Neuron (in vitro differentiated cells): ENCODE measurements around the gene ZNF697.

Source experiments
- H2AFZ ChIP-seq: one replicate; pipeline ENCODE4 v1.6.1; 2013; ENCODE audit warnings: low read depth, mild to moderate bottlenecking, inconsistent platforms, low read length, moderate library complexity
- H3K27me3 ChIP-seq: one replicate; pipeline ENCODE4 v1.6.1; 2013; ENCODE audit warnings: low read length; ENCODE audit not compliant: insufficient read depth
- H3K36me3 ChIP-seq: one replicate; pipeline ENCODE4 v1.6.1; 2013; ENCODE audit warnings: low read length; ENCODE audit not compliant: insufficient read depth
- H3K4me1 ChIP-seq: one replicate; pipeline ENCODE4 v1.6.1; 2013; ENCODE audit warnings: low read length; ENCODE audit not compliant: insufficient read depth
- H3K4me3 ChIP-seq: 2 replicates; pipeline ENCODE4 v1.5.1; 2013; ENCODE audit warnings: mild to moderate bottlenecking, low read length, moderate library complexity
- H3K9me3 ChIP-seq: one replicate; pipeline ENCODE4 v1.6.1; 2013; ENCODE audit warnings: low read length

The ZNF697 gene

GRCh38 chr1:119655154-119655553, 7.1 kb upstream of the ZNF697 start:
- Histone ChIP-seq H3K4me3 (no peak overlapping the region), H3K27me3 (peaks cover 22% of the 10 kb centered on the region), H3K9me3 (no peaks in the 10 kb centered on the region), H2AFZ (no peak overlapping the region), H3K4me1 (peaks cover 6% of the 10 kb centered on the region), H3K36me3 (no peaks in the 10 kb centered on the region)

DNA sequence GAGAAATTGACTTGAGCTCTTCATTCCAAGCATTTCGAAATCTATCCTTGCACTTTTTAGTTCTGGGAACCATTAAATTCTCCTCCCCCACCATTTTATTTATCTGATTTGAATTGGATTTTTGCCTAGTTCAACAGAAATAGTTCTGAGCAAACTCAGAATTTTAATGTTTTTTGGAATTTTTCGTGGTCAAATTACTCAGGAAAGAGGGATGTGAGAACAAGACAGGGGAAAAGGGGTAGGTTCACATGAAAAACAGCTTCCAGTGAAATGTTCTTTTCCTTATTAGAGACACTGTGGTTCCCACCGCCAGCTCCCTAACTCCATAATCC, 5.7 kb upstream of the ZNF697 start:
- Histone ChIP-seq H3K4me1 (peaks cover 7% of the 10 kb centered on the region), H3K9me3 (no peaks in the 10 kb centered on the region), H3K36me3 (no peaks in the 10 kb centered on the region), H3K4me3 (no peak overlapping the region), H3K27me3 (peaks cover 22% of the 10 kb centered on the region), H2AFZ (no peak overlapping the region)

DNA sequence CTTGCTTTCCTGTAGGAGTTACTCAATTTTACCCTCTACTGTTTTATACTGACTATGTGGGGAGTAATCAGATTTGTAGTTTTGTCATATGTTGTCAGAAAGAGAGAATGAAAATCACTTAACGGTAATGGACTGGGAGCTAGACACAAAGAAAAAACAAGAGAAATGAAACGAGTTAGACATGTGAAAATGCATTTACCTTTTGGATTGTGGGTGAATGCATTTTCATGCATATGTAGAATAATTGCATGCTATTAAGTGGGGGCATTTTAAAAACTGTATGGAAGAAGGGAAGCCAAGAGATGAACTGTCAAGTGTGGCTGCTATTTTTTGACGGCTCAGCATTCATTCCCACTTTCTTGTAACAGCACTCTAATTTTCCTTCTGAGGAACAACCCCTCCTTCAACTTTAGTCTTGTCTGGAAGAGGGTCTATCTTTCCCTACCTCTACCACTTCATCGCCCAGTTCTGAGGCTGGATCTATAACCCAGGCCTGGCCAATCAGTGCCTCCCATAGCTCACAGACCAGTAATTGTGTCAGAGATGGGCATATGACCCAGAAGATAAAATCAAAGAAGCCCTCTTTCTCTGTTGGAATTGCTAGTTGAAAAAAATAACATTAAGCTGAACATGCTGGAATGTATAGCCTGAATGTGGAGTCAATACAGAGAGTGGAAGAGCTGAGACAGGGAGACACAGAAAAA, 5.2 kb upstream of the ZNF697 start:
- no peak overlapping the region for H3K4me3 ChIP-seq
- no peaks in the 10 kb centered on the region for H3K9me3 ChIP-seq
- H3K27me3 ChIP-seq, result peaks cover 22% of the 10 kb centered on the region
- H3K4me1 ChIP-seq, result peaks cover 9% of the 10 kb centered on the region
- no peak overlapping the region for H2AFZ ChIP-seq
- H3K36me3 ChIP-seq, result no peaks in the 10 kb centered on the region

- H3K9me3 ChIP-seq, result no peaks in the 10 kb centered on the region
- H3K36me3 ChIP-seq, result no peaks in the 10 kb centered on the region
- peaks cover 22% of the 10 kb centered on the region for H3K27me3 ChIP-seq
- peaks cover 9% of the 10 kb centered on the region for H3K4me1 ChIP-seq
- H2AFZ ChIP-seq, result no peak overlapping the region
- no peak overlapping the region for H3K4me3 ChIP-seq
Measured at GRCh38 chr1:119652587-119652986, 4.5 kb upstream of the ZNF697 start.

GRCh38 chr1:119651641-119652040, 3.6 kb upstream of the ZNF697 start:
- Histone ChIP-seq H3K36me3 (no peaks in the 10 kb centered on the region), H3K4me1 (peaks cover 11% of the 10 kb centered on the region), H3K4me3 (no peak overlapping the region), H3K27me3 (peaks cover 22% of the 10 kb centered on the region), H3K9me3 (no peaks in the 10 kb centered on the region), H2AFZ (no peak overlapping the region)

- no peaks in the 10 kb centered on the region for H3K36me3 ChIP-seq
- no peaks in the 10 kb centered on the region for H3K9me3 ChIP-seq
- peaks cover 17% of the 10 kb centered on the region for H3K27me3 ChIP-seq
- H3K4me1 ChIP-seq, result peaks cover 16% of the 10 kb centered on the region
- no peak overlapping the region for H3K4me3 ChIP-seq
- H2AFZ ChIP-seq, result no peak overlapping the region
Measured at GRCh38 chr1:119651133-119651532, 3.1 kb upstream of the ZNF697 start.

DNA sequence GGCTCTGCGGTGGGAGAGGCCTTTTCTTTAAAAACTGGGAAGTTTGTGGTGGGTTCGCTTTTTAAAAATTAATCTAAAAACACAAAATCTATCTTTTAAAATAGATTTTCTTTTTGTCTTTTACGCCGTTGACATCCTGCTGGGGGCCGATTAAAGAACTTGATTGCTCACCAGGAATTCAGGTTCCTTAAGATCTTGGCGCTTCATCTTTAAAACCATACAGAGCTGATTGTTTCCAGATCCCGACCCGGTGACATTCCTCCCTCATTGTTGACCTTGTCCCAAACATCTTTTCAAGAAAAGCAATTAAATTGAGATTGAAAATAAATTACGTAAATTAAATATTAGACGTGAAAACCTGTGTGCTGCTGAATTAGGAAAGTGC, 546 bp upstream of the ZNF697 start:
- H3K4me3 ChIP-seq, result peak overlapping the region; percentile 88
- H3K4me1 ChIP-seq, result peaks cover 25% of the 10 kb centered on the region
- H3K27me3 ChIP-seq, result peaks cover 11% of the 10 kb centered on the region
- H3K36me3 ChIP-seq, result no peaks in the 10 kb centered on the region
- no peaks in the 10 kb centered on the region for H3K9me3 ChIP-seq
- peak overlapping the region; percentile 85 for H2AFZ ChIP-seq

DNA sequence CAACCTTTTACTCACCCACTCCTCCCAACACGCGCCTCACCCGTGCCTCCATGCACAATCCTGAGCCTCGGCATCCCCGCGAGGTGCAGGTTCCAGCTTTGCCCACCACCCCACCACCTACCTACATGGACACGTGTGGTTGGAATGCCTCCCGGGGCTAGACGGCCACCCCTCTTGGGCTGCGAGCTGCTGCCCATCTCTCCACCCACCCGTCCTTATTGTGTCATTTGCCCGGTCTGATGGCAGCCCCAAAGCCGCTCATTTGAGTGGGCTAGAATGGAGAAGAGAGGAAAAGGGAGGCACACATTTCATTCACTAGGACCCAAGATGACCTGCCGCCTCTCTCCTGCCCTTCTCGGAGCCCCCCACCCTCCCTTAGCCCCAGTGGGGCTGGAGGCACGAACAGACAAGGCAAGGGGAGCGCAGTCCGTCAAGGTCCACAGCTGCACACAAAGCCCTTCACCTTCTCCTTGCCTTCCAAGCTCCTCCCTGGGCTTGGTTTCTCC, 785 bp downstream of the ZNF697 start:
- Histone ChIP-seq H3K36me3 (no peaks in the 10 kb centered on the region), H3K27me3 (peaks cover 7% of the 10 kb centered on the region), H3K9me3 (no peaks in the 10 kb centered on the region), H3K4me1 (peaks cover 25% of the 10 kb centered on the region), H3K4me3 (peak overlapping the region; percentile 88), H2AFZ (peak overlapping the region; percentile 85)

DNA sequence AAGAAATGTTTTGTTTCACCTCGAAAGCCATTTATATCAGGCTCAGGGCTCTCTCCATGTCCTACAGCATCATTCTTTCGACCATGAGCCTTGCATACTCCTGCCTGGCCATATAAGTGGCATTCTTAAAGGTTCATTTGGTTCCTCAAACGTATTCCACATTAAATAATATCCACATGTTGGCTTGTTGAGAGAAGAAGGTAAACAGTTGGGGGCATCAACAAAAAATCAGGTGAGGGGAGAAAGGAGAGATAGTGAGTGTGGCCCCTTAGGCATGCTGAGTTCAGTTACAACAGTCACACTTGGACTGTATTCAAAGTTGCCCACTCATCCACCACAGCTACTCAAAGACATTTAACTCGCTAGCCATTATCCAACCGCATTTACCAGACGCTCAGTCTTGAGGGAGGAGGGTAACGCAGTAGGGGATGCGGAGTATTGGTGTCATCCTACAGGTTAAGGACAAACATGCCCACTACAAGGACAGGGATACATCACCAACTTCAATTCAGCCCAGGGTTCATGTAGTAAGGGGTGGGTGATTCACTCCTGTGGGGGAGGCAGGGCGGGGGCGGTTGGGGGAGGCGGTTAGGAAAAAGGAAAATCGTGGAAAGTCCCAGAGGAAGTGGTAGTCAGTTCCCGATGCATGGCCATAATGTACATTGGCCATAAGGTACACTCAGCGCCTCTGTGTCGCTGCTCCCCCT, 1.4 kb downstream of the ZNF697 start:
- H3K9me3 ChIP-seq, result no peaks in the 10 kb centered on the region
- no peaks in the 10 kb centered on the region for H3K36me3 ChIP-seq
- peak overlapping the region; percentile 88 for H3K4me3 ChIP-seq
- peaks cover 6% of the 10 kb centered on the region for H3K27me3 ChIP-seq
- peaks cover 25% of the 10 kb centered on the region for H3K4me1 ChIP-seq
- H2AFZ ChIP-seq, result peak overlapping the region; percentile 85

DNA sequence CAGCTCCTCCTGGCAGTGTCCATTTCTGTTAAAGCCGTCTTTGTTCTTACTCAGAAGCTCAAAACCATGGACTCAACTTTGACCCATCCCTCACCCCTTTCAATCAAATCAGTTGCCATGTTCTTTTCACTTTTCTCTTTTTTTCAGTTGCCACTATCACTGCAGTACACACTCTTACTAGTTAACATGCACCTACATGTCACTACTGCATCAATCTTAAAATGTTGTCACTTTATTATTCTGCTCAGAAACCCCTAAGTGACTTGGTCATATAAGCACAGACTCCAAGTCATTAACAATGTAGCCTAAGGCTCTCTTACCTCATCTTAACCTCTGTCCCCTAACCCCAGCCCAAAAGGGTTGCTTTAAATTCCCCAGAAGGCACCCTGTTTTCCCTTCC, 9.0 kb downstream of the ZNF697 start:
- Histone ChIP-seq H3K27me3 (no peaks in the 10 kb centered on the region), H2AFZ (no peak overlapping the region), H3K36me3 (peaks cover 7% of the 10 kb centered on the region), H3K4me3 (no peak overlapping the region), H3K9me3 (no peaks in the 10 kb centered on the region), H3K4me1 (peaks cover 12% of the 10 kb centered on the region)

GRCh38 chr1:119637710-119638109, 10.4 kb downstream of the ZNF697 start:
- H3K4me1 ChIP-seq, result peaks cover 10% of the 10 kb centered on the region

GRCh38 chr1:119636491-119637089, 11.5 kb downstream of the ZNF697 start:
- peaks cover 10% of the 10 kb centered on the region for H3K4me1 ChIP-seq

More at GRCh38 chr1:119637710-119638109, 10.4 kb downstream of the ZNF697 start:
- peaks cover 7% of the 10 kb centered on the region for H3K36me3 ChIP-seq
- no peaks in the 10 kb centered on the region for H3K9me3 ChIP-seq
- no peaks in the 10 kb centered on the region for H3K27me3 ChIP-seq
- no peak overlapping the region for H2AFZ ChIP-seq
- H3K4me3 ChIP-seq, result no peak overlapping the region

GRCh38 chr1:119635811-119636390, 12.2 kb downstream of the ZNF697 start:
- Histone ChIP-seq H3K36me3 (peaks cover 7% of the 10 kb centered on the region), H2AFZ (no peak overlapping the region), H3K4me1 (peaks cover 10% of the 10 kb centered on the region)

More at GRCh38 chr1:119636491-119637089, 11.5 kb downstream of the ZNF697 start:
- Histone ChIP-seq H3K27me3 (no peaks in the 10 kb centered on the region), H3K4me3 (no peak overlapping the region), H2AFZ (no peak overlapping the region), H3K9me3 (no peaks in the 10 kb centered on the region), H3K36me3 (peaks cover 7% of the 10 kb centered on the region)

More at GRCh38 chr1:119635811-119636390, 12.2 kb downstream of the ZNF697 start:
- H3K9me3 ChIP-seq, result no peaks in the 10 kb centered on the region
- no peak overlapping the region for H3K4me3 ChIP-seq
- no peaks in the 10 kb centered on the region for H3K27me3 ChIP-seq
